ENCODE results near the gene LAG3.

The LAG3 gene

GRCh38 chr12:6766651-6767349, 5.5 kb upstream of the LAG3 start:
- Histone ChIP-seq H3K79me2 (ENCODE audit: control insufficient read depth, insufficient read depth, low read length, unreplicated experiment) (peaks cover 32% of the 10 kb centered on the region), H3K27ac (ENCODE audit: low read depth, low read length) (peak overlapping the region; percentile 16; the same call in 1 of the 2 replicates), H3K4me1 (ENCODE audit: control insufficient read depth, insufficient read depth, low read length, unreplicated experiment) (peaks cover 35% of the 10 kb centered on the region), H3K36me3 (ENCODE audit: insufficient read depth, low read length) (no peaks in the 10 kb centered on the region), H3K4me3 (ENCODE audit: low read depth, low read length) (peak overlapping the region; percentile 89), H3K27me3 (ENCODE audit: insufficient read depth, low read length) (no peaks in the 10 kb centered on the region), H2AFZ (ENCODE audit: low read length, unreplicated experiment) (peak overlapping the region; percentile 7)

DNA sequence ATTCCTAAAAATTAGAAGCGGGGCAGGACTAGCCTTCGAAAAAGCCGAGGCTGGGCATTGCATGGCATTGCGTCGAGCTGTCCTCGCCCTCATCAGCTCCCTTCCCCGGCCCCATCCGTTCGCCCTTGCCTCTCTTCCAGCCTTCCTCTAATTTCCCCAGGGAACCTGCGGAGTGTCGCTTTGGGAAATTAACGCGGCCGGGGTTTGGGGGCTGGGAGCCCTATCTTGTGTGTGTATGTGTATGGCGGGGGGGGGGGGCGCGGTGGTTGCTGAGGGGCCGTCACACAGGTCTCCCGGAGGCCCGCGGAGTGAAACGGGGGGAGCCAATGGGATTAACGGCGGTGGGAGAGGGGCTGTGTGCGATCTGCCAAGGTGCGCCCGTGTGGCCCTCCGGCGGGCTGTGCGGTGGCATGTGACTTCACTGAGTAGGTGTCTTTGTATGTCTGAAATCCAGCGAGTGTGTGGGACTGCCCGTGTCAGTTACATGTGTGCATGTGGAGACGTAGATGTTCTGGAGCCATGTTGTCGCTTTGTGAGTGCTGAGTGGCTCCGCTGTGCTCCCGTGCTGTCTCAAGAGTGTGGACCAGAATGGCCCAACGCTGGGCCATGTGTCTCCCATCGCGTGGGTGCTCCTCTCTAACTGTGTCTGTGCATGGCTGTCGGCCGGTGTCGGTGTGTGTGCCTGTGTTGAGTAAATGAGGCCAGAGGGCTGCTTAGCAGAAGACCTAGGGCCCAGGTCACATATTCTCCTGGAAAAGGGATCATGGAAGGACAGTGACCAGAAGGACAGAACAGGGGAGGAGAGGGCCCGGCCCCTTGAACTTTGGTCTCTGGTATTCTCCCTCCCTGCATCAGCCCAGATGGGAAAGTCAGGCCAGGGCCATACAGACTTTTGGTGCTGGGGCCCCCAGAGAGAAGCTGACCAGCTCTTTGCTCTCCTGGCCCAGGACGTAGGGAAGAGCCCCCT, 4.7 kb upstream of the LAG3 start:
- Histone ChIP-seq H3K36me3 (ENCODE audit: insufficient read depth, low read length) (no peaks in the 10 kb centered on the region), H3K4me1 (ENCODE audit: control insufficient read depth, insufficient read depth, low read length, unreplicated experiment) (peaks cover 35% of the 10 kb centered on the region), H3K79me2 (ENCODE audit: control insufficient read depth, insufficient read depth, low read length, unreplicated experiment) (peaks cover 32% of the 10 kb centered on the region), H2AFZ (ENCODE audit: low read length, unreplicated experiment) (no peak overlapping the region), H3K27ac (ENCODE audit: low read depth, low read length) (peak overlapping the region; percentile 16; the same call in 1 of the 2 replicates), H3K27me3 (ENCODE audit: insufficient read depth, low read length) (no peaks in the 10 kb centered on the region), H3K4me3 (ENCODE audit: low read depth, low read length) (peak overlapping the region; percentile 89)

GRCh38 chr12:6768437-6768914, 3.8 kb upstream of the LAG3 start:
- Histone ChIP-seq H3K4me3 (ENCODE audit: low read depth, low read length) (peak overlapping the region; percentile 89), H3K27me3 (ENCODE audit: insufficient read depth, low read length) (no peaks in the 10 kb centered on the region)

GRCh38 chr12:6768990-6769389, 3.3 kb upstream of the LAG3 start:
- H3K36me3 ChIP-seq (ENCODE audit: insufficient read depth, low read length), result no peaks in the 10 kb centered on the region
- no peak overlapping the region for H3K27ac ChIP-seq (ENCODE audit: low read depth, low read length)
- H3K4me1 ChIP-seq (ENCODE audit: control insufficient read depth, insufficient read depth, low read length, unreplicated experiment), result peaks cover 25% of the 10 kb centered on the region
- H3K4me3 ChIP-seq (ENCODE audit: low read depth, low read length), result peak overlapping the region; percentile 89
- H3K79me2 ChIP-seq (ENCODE audit: control insufficient read depth, insufficient read depth, low read length, unreplicated experiment), result peaks cover 32% of the 10 kb centered on the region
- H2AFZ ChIP-seq (ENCODE audit: low read length, unreplicated experiment), result no peak overlapping the region
- H3K27me3 ChIP-seq (ENCODE audit: insufficient read depth, low read length), result no peaks in the 10 kb centered on the region

More at GRCh38 chr12:6768437-6768914, 3.8 kb upstream of the LAG3 start:
- H3K79me2 ChIP-seq (ENCODE audit: control insufficient read depth, insufficient read depth, low read length, unreplicated experiment), result peaks cover 32% of the 10 kb centered on the region
- peaks cover 30% of the 10 kb centered on the region for H3K4me1 ChIP-seq (ENCODE audit: control insufficient read depth, insufficient read depth, low read length, unreplicated experiment)
- H3K36me3 ChIP-seq (ENCODE audit: insufficient read depth, low read length), result no peaks in the 10 kb centered on the region
- H2AFZ ChIP-seq (ENCODE audit: low read length, unreplicated experiment), result no peak overlapping the region
- H3K27ac ChIP-seq (ENCODE audit: low read depth, low read length), result no peak overlapping the region

DNA sequence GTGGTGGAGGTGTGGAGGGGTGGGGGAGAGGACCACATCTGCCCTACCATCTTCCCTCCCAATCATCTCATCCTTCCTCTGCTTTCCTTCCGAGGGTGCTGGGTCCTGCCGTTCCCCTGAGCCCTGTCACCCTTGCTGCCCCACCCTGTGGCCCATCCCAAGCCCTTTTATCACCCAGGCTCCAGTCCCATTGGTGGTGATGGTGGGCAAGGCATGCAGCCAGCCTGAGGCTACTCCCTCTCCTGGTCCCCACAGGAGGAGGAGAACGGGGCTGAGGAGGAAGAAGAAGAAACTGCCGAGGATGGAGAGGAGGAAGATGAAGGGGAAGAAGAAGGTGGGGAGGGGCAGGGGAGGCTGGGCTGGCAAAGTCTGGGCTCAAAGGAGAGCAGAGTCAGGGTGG, 2.7 kb upstream of the LAG3 start:
- no peak overlapping the region for H2AFZ ChIP-seq (ENCODE audit: low read length, unreplicated experiment)
- no peaks in the 10 kb centered on the region for H3K27me3 ChIP-seq (ENCODE audit: insufficient read depth, low read length)
- no peak overlapping the region for H3K4me3 ChIP-seq (ENCODE audit: low read depth, low read length)
- H3K4me1 ChIP-seq (ENCODE audit: control insufficient read depth, insufficient read depth, low read length, unreplicated experiment), result peaks cover 24% of the 10 kb centered on the region
- H3K36me3 ChIP-seq (ENCODE audit: insufficient read depth, low read length), result no peaks in the 10 kb centered on the region
- peaks cover 32% of the 10 kb centered on the region for H3K79me2 ChIP-seq (ENCODE audit: control insufficient read depth, insufficient read depth, low read length, unreplicated experiment)
- H3K27ac ChIP-seq (ENCODE audit: low read depth, low read length), result no peak overlapping the region

GRCh38 chr12:6770094-6770493, 2.2 kb upstream of the LAG3 start:
- H2AFZ ChIP-seq (ENCODE audit: low read length, unreplicated experiment), result no peak overlapping the region
- no peaks in the 10 kb centered on the region for H3K27me3 ChIP-seq (ENCODE audit: insufficient read depth, low read length)
- no peak overlapping the region for H3K4me3 ChIP-seq (ENCODE audit: low read depth, low read length)
- H3K79me2 ChIP-seq (ENCODE audit: control insufficient read depth, insufficient read depth, low read length, unreplicated experiment), result peaks cover 32% of the 10 kb centered on the region
- peaks cover 21% of the 10 kb centered on the region for H3K4me1 ChIP-seq (ENCODE audit: control insufficient read depth, insufficient read depth, low read length, unreplicated experiment)
- no peak overlapping the region for H3K27ac ChIP-seq (ENCODE audit: low read depth, low read length)
- no peaks in the 10 kb centered on the region for H3K36me3 ChIP-seq (ENCODE audit: insufficient read depth, low read length)

GRCh38 chr12:6770600-6770999, 1.7 kb upstream of the LAG3 start:
- Histone ChIP-seq H3K4me3 (ENCODE audit: low read depth, low read length) (no peak overlapping the region), H3K36me3 (ENCODE audit: insufficient read depth, low read length) (no peaks in the 10 kb centered on the region), H3K79me2 (ENCODE audit: control insufficient read depth, insufficient read depth, low read length, unreplicated experiment) (peaks cover 32% of the 10 kb centered on the region), H3K27me3 (ENCODE audit: insufficient read depth, low read length) (no peaks in the 10 kb centered on the region), H3K27ac (ENCODE audit: low read depth, low read length) (no peak overlapping the region), H2AFZ (ENCODE audit: low read length, unreplicated experiment) (no peak overlapping the region), H3K4me1 (ENCODE audit: control insufficient read depth, insufficient read depth, low read length, unreplicated experiment) (peaks cover 16% of the 10 kb centered on the region)

DNA sequence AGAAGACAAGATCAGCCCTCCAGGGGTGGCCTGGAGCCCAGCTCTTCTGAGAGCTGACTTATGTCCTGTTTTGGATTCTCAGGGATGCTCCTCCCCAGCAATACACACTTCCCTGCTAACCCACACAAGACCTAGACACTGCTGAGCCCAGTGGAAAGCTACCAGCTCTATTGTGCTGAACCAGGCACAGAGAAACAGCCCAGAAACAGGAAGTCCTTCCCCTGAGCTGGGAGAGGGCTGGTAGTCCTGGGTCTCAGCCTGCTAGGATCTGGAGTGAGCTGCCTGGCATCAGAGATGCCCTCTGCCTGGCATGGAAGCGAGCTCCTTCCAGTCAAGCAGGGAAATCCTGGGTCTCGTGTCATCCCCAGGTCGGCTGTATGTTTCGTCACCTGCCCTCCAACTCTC, 1.2 kb upstream of the LAG3 start:
- Histone ChIP-seq H3K27ac (ENCODE audit: low read depth, low read length) (no peak overlapping the region), H3K79me2 (ENCODE audit: control insufficient read depth, insufficient read depth, low read length, unreplicated experiment) (peaks cover 30% of the 10 kb centered on the region), H3K27me3 (ENCODE audit: insufficient read depth, low read length) (no peaks in the 10 kb centered on the region), H3K4me3 (ENCODE audit: low read depth, low read length) (no peak overlapping the region), H3K36me3 (ENCODE audit: insufficient read depth, low read length) (no peaks in the 10 kb centered on the region), H2AFZ (ENCODE audit: low read length, unreplicated experiment) (no peak overlapping the region), H3K4me1 (ENCODE audit: control insufficient read depth, insufficient read depth, low read length, unreplicated experiment) (peaks cover 14% of the 10 kb centered on the region)

- H3K27me3 ChIP-seq (ENCODE audit: insufficient read depth, low read length), result no peaks in the 10 kb centered on the region
- H3K27ac ChIP-seq (ENCODE audit: low read depth, low read length), result no peak overlapping the region
- peaks cover 14% of the 10 kb centered on the region for H3K4me1 ChIP-seq (ENCODE audit: control insufficient read depth, insufficient read depth, low read length, unreplicated experiment)
- H3K36me3 ChIP-seq (ENCODE audit: insufficient read depth, low read length), result no peaks in the 10 kb centered on the region
- H3K4me3 ChIP-seq (ENCODE audit: low read depth, low read length), result no peak overlapping the region
- peaks cover 23% of the 10 kb centered on the region for H3K79me2 ChIP-seq (ENCODE audit: control insufficient read depth, insufficient read depth, low read length, unreplicated experiment)
- H2AFZ ChIP-seq (ENCODE audit: low read length, unreplicated experiment), result no peak overlapping the region
These were observed 600 bp upstream of the LAG3 start for GRCh38 chr12:6771509-6772330.
